H1 (cell line): ENCODE data around the gene PLIN4. TPM values are rescaled to one million over a fixed set of nuclear protein-coding genes. Genes with fewer than 3 reads are reported as not detected.

Experiments
- ASH2L ChIP-seq: fragments of 200-600, 300-600 bp; sonication (generic); IDR thresholded peaks from one replicate; pipeline ENCODE4 v1.7.1; 2017; ENCODE audit warnings: low read length
- CREB1 ChIP-seq: IDR thresholded peaks from 2 replicates; pipeline ENCODE4 v1.6.1; 2012; ENCODE audit warnings: inconsistent platforms
- KDM1A ChIP-seq: fragments of 200-600, 300-600 bp; sonication (generic); IDR thresholded peaks from 2 replicates; pipeline ENCODE4 v1.7.1; 2016; ENCODE audit warnings: mild to moderate bottlenecking, low read length, borderline replicate concordance
- POLR2AphosphoS5 ChIP-seq: IDR thresholded peaks from 2 replicates; pipeline ENCODE4 v1.6.1; 2011; ENCODE audit warnings: low read depth, low read length
- RAD21 ChIP-seq, 2 experiments: IDR thresholded peaks in 1 of 2; conservative IDR thresholded peaks in 1 of 2; 2 replicates each; pipeline ENCODE4 v1.6.1; 2011; ENCODE audit warnings: low read depth in 2 of 2, low read length in 2 of 2, improper control_type of control experiment in 1 of 2, inconsistent platforms in 1 of 2, mild to moderate bottlenecking in 1 of 2, moderate library complexity in 1 of 2
- SP4 ChIP-seq: IDR thresholded peaks from 2 replicates; pipeline ENCODE4 v1.6.1; 2012; ENCODE audit warnings: low read length, inconsistent platforms
- TEAD4 ChIP-seq: IDR thresholded peaks from 2 replicates; pipeline ENCODE4 v1.6.1; 2012; ENCODE audit warnings: low read depth, low read length, inconsistent platforms, mixed read lengths
- polyA plus RNA-seq, 7 experiments: library from polyadenylated mRNA; depleted of rRNA in 3 of 7; stranded (reverse) in 5 of 7; unstranded in 2 of 7; fragments of >200 nt in 5 of 7; fragments of 200-250 nt in 2 of 7; gene quantifications; 1 replicate in 5 of 7; 2 replicates in 1 of 7; 4 replicates in 1 of 7; pipeline versions ENCODE4 v1.2.1 to v1.2.3, GENCODE V29; 2011 to 2013; ENCODE audit warnings: missing spikeins in 2 of 7, mixed read lengths in 2 of 7
- total RNA-seq: library from RNA; stranded (reverse); fragmentation: NEBNext Ultra II Directional; extraction: Animal tissue kit (Norgen Biotek cat#: 25700); gene quantifications from 2 replicates; pipeline ENCODE4 v1.2.1, GENCODE V29; 2021
- TF ChIP-seq, protein P1 (sequence below): fragments of 300-600 bp; sonication (generic); IDR thresholded peaks from 2 replicates; pipeline ENCODE4 v1.7.1; 2012; ENCODE audit warnings: low read length, moderate library complexity, mild to moderate bottlenecking, inconsistent platforms; ENCODE audit not compliant: insufficient replicate concordance
- TF ChIP-seq, protein P2 (sequence below), 3 experiments: IDR thresholded peaks; 1 replicate in 2 of 3; 2 replicates in 1 of 3; pipeline versions ENCODE4 v1.5.1 to v1.6.1; 2011; ENCODE audit warnings: low read length in 3 of 3, mild to moderate bottlenecking in 3 of 3, inconsistent platforms in 2 of 3, low read depth in 1 of 3, moderate library complexity in 1 of 3; ENCODE audit not compliant: insufficient read depth in 1 of 3; ENCODE audit errors: control extremely low read depth in 1 of 3

Gene PLIN4
- total and polyA plus RNA-seq, 2 of the 8 experiments (the other 6 are each of a cell fraction or from before 2014, with no cell fraction given) = 0.35 to 0.45 TPM

DNA sequence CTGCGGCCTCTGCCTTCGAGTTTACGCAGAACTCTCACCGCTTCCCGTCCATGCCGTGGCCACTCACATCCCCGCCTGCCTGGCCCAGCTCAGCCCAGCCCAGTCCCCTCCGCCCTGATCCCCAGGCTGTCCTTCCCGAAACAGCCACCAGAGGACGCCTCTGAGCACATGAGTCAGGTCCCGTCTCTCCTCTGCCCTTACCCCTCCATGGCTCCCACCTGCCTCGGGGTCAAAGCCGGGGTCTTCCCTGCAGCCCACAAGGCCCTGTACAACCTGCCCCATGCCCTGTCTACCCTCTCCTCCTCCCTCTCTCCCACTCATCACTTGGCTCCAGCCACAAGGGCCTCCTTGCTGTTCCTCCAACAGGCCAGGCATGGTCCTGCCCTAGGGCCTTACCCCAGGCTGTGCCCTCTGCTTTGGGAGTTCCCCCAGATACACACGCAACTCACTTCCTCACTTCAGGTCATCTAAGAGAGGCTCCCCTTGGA lies 49.3 kb upstream of the PLIN4 start (continued):
- TF ChIP-seq, protein P1, sequence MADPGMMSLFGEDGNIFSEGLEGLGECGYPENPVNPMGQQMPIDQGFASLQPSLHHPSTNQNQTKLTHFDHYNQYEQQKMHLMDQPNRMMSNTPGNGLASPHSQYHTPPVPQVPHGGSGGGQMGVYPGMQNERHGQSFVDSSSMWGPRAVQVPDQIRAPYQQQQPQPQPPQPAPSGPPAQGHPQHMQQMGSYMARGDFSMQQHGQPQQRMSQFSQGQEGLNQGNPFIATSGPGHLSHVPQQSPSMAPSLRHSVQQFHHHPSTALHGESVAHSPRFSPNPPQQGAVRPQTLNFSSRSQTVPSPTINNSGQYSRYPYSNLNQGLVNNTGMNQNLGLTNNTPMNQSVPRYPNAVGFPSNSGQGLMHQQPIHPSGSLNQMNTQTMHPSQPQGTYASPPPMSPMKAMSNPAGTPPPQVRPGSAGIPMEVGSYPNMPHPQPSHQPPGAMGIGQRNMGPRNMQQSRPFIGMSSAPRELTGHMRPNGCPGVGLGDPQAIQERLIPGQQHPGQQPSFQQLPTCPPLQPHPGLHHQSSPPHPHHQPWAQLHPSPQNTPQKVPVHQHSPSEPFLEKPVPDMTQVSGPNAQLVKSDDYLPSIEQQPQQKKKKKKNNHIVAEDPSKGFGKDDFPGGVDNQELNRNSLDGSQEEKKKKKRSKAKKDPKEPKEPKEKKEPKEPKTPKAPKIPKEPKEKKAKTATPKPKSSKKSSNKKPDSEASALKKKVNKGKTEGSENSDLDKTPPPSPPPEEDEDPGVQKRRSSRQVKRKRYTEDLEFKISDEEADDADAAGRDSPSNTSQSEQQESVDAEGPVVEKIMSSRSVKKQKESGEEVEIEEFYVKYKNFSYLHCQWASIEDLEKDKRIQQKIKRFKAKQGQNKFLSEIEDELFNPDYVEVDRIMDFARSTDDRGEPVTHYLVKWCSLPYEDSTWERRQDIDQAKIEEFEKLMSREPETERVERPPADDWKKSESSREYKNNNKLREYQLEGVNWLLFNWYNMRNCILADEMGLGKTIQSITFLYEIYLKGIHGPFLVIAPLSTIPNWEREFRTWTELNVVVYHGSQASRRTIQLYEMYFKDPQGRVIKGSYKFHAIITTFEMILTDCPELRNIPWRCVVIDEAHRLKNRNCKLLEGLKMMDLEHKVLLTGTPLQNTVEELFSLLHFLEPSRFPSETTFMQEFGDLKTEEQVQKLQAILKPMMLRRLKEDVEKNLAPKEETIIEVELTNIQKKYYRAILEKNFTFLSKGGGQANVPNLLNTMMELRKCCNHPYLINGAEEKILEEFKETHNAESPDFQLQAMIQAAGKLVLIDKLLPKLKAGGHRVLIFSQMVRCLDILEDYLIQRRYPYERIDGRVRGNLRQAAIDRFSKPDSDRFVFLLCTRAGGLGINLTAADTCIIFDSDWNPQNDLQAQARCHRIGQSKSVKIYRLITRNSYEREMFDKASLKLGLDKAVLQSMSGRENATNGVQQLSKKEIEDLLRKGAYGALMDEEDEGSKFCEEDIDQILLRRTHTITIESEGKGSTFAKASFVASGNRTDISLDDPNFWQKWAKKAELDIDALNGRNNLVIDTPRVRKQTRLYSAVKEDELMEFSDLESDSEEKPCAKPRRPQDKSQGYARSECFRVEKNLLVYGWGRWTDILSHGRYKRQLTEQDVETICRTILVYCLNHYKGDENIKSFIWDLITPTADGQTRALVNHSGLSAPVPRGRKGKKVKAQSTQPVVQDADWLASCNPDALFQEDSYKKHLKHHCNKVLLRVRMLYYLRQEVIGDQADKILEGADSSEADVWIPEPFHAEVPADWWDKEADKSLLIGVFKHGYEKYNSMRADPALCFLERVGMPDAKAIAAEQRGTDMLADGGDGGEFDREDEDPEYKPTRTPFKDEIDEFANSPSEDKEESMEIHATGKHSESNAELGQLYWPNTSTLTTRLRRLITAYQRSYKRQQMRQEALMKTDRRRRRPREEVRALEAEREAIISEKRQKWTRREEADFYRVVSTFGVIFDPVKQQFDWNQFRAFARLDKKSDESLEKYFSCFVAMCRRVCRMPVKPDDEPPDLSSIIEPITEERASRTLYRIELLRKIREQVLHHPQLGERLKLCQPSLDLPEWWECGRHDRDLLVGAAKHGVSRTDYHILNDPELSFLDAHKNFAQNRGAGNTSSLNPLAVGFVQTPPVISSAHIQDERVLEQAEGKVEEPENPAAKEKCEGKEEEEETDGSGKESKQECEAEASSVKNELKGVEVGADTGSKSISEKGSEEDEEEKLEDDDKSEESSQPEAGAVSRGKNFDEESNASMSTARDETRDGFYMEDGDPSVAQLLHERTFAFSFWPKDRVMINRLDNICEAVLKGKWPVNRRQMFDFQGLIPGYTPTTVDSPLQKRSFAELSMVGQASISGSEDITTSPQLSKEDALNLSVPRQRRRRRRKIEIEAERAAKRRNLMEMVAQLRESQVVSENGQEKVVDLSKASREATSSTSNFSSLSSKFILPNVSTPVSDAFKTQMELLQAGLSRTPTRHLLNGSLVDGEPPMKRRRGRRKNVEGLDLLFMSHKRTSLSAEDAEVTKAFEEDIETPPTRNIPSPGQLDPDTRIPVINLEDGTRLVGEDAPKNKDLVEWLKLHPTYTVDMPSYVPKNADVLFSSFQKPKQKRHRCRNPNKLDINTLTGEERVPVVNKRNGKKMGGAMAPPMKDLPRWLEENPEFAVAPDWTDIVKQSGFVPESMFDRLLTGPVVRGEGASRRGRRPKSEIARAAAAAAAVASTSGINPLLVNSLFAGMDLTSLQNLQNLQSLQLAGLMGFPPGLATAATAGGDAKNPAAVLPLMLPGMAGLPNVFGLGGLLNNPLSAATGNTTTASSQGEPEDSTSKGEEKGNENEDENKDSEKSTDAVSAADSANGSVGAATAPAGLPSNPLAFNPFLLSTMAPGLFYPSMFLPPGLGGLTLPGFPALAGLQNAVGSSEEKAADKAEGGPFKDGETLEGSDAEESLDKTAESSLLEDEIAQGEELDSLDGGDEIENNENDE = no peak
- TF ChIP-seq CREB1 (no peak), TEAD4 (no peak), SP4 (no peak; the same call in 1 of the 2 replicates), RAD21 (IDR thresholded peaks at IDR 0.05 in 1 of 2, conservative IDR thresholded peaks at IDR 0.05 in 1 of 2; ENCODE audit: low read depth in 2 of 2, low read length in 2 of 2) (peak; percentile 59 to 69), ASH2L (no peak), POLR2AphosphoS5 (no peak), KDM1A (peak; percentile 100)
- TF ChIP-seq, protein P2, sequence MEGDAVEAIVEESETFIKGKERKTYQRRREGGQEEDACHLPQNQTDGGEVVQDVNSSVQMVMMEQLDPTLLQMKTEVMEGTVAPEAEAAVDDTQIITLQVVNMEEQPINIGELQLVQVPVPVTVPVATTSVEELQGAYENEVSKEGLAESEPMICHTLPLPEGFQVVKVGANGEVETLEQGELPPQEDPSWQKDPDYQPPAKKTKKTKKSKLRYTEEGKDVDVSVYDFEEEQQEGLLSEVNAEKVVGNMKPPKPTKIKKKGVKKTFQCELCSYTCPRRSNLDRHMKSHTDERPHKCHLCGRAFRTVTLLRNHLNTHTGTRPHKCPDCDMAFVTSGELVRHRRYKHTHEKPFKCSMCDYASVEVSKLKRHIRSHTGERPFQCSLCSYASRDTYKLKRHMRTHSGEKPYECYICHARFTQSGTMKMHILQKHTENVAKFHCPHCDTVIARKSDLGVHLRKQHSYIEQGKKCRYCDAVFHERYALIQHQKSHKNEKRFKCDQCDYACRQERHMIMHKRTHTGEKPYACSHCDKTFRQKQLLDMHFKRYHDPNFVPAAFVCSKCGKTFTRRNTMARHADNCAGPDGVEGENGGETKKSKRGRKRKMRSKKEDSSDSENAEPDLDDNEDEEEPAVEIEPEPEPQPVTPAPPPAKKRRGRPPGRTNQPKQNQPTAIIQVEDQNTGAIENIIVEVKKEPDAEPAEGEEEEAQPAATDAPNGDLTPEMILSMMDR (IDR thresholded peaks at IDR 0.05; ENCODE audit: control extremely low read depth in 1 of 3, insufficient read depth in 1 of 3, low read depth in 1 of 3, low read length in 3 of 3) = peak; percentile 91 to 100 (median 99)
